ENCODE results near the gene PLXNA1.

Gene PLXNA1

DNA sequence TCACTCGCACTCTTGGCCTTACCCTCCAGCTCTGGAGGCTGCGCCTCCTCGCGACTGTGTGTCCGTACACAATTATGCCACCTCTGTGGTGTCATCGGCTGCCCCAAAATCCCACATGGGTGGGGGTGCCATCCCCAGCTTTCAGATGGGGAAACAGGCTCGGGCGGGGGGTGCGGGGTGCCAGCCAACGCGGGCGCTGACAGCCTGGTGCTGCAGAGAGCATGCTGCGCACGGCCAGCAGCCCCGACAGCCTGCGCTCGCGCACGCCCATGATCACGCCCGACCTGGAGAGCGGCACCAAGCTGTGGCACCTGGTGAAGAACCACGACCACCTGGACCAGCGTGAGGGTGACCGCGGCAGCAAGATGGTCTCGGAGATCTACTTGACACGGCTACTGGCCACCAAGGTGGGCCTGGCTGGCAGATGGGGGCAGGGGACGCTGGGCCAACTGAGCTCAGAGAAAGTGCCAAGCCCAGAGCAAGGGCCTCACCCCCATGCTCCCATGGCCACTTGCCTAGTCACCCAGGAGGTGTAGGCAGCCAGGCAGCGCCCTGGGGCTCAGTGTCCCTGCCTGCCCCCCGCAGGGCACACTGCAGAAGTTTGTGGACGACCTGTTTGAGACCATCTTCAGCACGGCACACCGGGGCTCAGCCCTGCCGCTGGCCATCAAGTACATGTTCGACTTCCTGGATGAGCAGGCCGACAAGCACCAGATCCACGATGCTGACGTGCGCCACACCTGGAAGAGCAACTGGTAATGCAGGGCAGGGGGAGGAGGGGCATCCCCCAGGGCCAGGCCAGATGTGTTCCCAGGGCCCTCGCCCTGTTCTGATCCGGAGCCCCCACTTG is 47.0 kb downstream of the PLXNA1 start:
- DNase-seq (ENCODE audit: low read depth), result no peak
- TF ChIP-seq, protein P1, sequence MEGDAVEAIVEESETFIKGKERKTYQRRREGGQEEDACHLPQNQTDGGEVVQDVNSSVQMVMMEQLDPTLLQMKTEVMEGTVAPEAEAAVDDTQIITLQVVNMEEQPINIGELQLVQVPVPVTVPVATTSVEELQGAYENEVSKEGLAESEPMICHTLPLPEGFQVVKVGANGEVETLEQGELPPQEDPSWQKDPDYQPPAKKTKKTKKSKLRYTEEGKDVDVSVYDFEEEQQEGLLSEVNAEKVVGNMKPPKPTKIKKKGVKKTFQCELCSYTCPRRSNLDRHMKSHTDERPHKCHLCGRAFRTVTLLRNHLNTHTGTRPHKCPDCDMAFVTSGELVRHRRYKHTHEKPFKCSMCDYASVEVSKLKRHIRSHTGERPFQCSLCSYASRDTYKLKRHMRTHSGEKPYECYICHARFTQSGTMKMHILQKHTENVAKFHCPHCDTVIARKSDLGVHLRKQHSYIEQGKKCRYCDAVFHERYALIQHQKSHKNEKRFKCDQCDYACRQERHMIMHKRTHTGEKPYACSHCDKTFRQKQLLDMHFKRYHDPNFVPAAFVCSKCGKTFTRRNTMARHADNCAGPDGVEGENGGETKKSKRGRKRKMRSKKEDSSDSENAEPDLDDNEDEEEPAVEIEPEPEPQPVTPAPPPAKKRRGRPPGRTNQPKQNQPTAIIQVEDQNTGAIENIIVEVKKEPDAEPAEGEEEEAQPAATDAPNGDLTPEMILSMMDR (IDR thresholded peaks at IDR 0.05; ENCODE audit: low read depth, low read length, missing control alignments), result no peak
- no peak overlapping the region for H3K4me3 ChIP-seq (ENCODE audit: low read depth, low read length)

DNA sequence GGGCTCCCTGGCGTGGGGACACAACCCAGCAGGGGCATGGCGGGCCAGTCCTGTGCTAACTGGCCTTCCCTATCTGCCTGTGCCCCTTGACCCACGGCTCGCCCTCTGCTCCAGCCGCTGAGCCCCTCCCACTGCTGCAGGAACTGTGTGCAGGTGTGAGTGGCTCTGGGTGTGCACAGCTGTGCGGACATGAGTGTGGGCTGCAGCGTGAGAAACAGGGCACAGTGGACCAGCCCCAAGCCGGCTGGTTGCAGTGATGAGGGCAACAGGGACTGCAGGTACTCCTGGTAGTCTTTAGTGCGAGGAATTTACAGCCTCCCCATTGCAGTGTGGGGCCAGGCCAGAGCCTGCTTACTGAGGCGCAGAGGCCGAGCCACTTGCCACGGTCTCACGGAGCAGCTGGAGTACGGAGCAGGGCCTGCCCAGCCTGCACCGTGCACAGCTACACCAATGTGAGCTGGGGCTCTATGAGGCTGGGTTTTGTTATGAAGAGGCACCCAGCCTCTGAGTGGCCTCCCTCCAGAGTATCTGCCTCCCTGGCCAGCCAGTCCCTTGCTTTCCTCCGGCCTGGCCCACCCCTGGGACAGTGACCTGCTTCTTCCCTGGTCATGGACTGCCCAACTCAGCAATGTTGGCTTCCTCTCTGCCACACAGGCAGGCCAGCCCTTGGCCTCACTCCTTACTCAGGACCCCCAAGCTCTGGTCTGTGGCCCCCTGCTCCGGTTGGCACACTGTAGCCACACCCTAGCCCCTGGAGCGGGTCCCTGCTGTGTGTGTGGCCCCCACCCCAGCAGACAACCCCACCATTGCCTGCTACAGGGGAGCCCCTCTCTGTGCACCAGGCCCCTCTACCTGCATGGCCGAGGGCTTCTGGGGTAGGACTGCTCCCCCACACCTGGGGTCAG is 47.8 kb downstream of the PLXNA1 start:
- no peak for DNase-seq (ENCODE audit: low read depth)
- TF ChIP-seq, protein P1 (IDR thresholded peaks at IDR 0.05; ENCODE audit: low read depth, low read length, missing control alignments), result no peak
- H3K4me3 ChIP-seq (ENCODE audit: low read depth, low read length), result no peak overlapping the region

DNA sequence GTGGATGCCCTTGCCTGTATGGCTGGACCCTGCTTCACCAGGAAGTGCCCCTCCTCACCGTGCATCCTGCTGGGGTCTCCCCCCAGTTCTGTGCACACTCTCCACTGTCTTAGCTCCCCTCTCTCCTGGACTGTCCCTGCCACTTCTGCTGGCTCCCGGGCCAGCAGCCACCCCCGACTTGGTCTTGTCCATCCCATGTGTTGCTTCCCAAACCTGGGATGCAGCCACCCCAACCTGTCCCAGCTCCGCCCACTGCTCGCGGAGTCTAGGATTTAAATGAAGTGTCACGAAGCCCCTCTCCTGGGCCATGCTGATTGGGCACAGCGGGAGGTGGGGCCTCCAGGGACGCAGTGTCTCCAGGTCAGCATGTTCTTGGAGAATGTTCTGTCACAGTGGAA is 48.5 kb downstream of the PLXNA1 start:
- no peak overlapping the region for H3K4me3 ChIP-seq (ENCODE audit: low read depth, low read length)
- no peak for DNase-seq (ENCODE audit: low read depth)

DNA sequence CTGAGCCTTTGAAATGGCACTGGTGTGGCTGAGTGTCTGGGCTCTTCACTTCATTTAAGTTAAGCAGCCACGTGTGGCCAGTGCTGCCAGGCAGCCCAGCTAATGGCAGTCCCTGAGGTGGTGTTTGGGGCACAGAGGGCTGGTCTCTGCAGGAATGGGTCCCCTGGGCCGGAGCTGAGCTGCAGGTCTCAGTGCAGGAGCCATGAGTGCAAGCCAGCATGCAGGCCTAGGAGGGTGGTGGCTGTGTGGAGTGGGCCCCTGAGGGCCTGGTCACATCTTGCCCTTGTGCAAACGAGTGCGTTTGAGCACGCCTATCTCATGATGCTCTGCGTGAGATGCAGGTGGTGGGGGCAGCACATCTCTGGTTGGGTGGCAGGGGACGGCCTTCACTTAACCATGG is 48.9 kb downstream of the PLXNA1 start:
- TF ChIP-seq, protein P1 (IDR thresholded peaks at IDR 0.05; ENCODE audit: low read depth, low read length, missing control alignments), result no peak
- no peak for DNase-seq (ENCODE audit: low read depth)
- H3K4me3 ChIP-seq (ENCODE audit: low read depth, low read length), result no peak overlapping the region

More for the DNA sequence above, 48.5 kb downstream of the PLXNA1 start:
- TF ChIP-seq, protein P1 (IDR thresholded peaks at IDR 0.05; ENCODE audit: low read depth, low read length, missing control alignments), result no peak

DNA sequence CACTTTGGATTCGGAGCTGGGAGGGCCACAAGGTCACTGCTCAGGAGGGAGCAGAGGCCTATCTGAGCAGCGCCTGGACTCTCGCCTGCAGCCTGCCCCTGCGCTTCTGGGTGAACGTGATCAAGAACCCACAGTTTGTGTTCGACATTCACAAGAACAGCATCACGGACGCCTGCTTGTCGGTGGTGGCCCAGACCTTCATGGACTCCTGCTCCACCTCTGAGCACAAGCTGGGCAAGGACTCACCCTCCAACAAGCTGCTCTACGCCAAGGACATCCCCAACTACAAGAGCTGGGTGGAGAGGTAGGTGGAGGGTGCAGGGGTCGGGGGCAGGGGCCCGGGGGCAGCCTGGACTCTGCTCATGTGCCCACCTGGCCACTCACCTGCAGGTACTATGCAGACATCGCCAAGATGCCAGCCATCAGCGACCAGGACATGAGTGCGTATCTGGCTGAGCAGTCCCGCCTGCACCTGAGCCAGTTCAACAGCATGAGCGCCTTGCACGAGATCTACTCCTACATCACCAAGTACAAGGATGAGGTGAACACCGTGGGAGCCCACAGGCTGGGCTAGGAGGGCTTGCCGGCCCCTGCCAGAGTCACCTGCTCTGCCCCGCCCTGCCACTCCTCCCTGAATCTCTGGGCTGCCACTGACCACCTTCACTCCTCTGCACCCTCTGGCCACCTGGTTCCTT is 49.5 kb downstream of the PLXNA1 start:
- no peak overlapping the region for H3K4me3 ChIP-seq (ENCODE audit: low read depth, low read length)
- TF ChIP-seq, protein P1 (IDR thresholded peaks at IDR 0.05; ENCODE audit: low read depth, low read length, missing control alignments), result no peak
- DNase-seq (ENCODE audit: low read depth), result no peak

Data from GM12864 (cell line).